Common myeloid progenitor, CD34-positive (primary cell): ENCODE measurements around the gene SHISAL1.

Source experiments
- CTCF ChIA-PET: fragments of 350-600 bp; sonication (Branson Sonifier 250); formaldehyde crosslinking; loops from one replicate; lab custom pipeline; 2021; ENCODE audit warnings: antibody characterized with exemption; lab: Charles Lee
- POLR2A ChIA-PET: fragments of 350-600 bp; sonication (Branson Sonifier 250); formaldehyde crosslinking; loops from one replicate; lab custom pipeline; 2021; ENCODE audit warnings: antibody characterized with exemption; lab: Charles Lee
- DNase-seq, 3 donors: peaks; one replicate each; pipeline versions ENCODE4 v3.0.0 to v3.0.0-alpha.2; 2013
- H3K27ac ChIP-seq, 2 experiments: 1 replicate in 1 of 2; 2 replicates in 1 of 2; pipeline ENCODE4 v1.7.0; 2013; ENCODE audit warnings: inconsistent platforms in 2 of 2, low read length in 2 of 2, mild to moderate bottlenecking in 2 of 2, low read depth in 1 of 2, moderate library complexity in 1 of 2; ENCODE audit not compliant: severe bottlenecking in 2 of 2, insufficient read depth in 1 of 2, poor library complexity in 1 of 2
- H3K27me3 ChIP-seq, 5 experiments: replicated peaks in 2 of 5; 1 replicate in 3 of 5; 2 replicates in 2 of 5; pipeline versions ENCODE4 v1.6.1 to v1.7.0; 2013; ENCODE audit warnings: low read length in 4 of 5, mild to moderate bottlenecking in 2 of 5, moderate library complexity in 2 of 5, inconsistent platforms in 1 of 5; ENCODE audit not compliant: insufficient read depth in 5 of 5, control insufficient read depth in 4 of 5
- H3K36me3 ChIP-seq, 4 experiments: 1 replicate in 2 of 4; 2 replicates in 2 of 4; pipeline versions ENCODE4 v1.6.1 to v1.7.0; 2013; ENCODE audit warnings: low read length in 3 of 4, control low read depth in 1 of 4, mild to moderate bottlenecking in 1 of 4; ENCODE audit not compliant: control insufficient read depth in 4 of 4, insufficient read depth in 4 of 4
- H3K4me1 ChIP-seq, 4 experiments: 1 replicate in 3 of 4; 2 replicates in 1 of 4; pipeline versions ENCODE4 v1.6.1 to v1.7.1; 2013; ENCODE audit warnings: low read length in 3 of 4, mild to moderate bottlenecking in 3 of 4, control low read depth in 1 of 4, inconsistent platforms in 1 of 4, moderate library complexity in 1 of 4; ENCODE audit not compliant: control insufficient read depth in 4 of 4, insufficient read depth in 4 of 4; ENCODE audit errors: control extremely low read depth in 1 of 4
- H3K4me3 ChIP-seq, 7 experiments: 1 replicate in 4 of 7; 2 replicates in 3 of 7; pipeline versions ENCODE4 v1.5.1 to v1.7.0; 2013; ENCODE audit warnings: mild to moderate bottlenecking in 7 of 7, low read length in 6 of 7, moderate library complexity in 6 of 7, inconsistent platforms in 2 of 7, low read depth in 2 of 7, control low read depth in 1 of 7; ENCODE audit not compliant: insufficient read depth in 4 of 7, control insufficient read depth in 1 of 7; ENCODE audit errors: extremely low read depth in 1 of 7
- H3K9me3 ChIP-seq, 5 experiments: 1 replicate in 4 of 5; 2 replicates in 1 of 5; pipeline versions ENCODE4 v1.6.1 to v1.7.1; 2013; ENCODE audit warnings: low read length in 4 of 5, mild to moderate bottlenecking in 2 of 5, inconsistent platforms in 1 of 5, low read depth in 1 of 5, moderate library complexity in 1 of 5; ENCODE audit not compliant: control insufficient read depth in 4 of 5, insufficient read depth in 2 of 5; ENCODE audit errors: control extremely low read depth in 1 of 5
- WGBS: methylation state at CpG from one replicate; pipeline ENCODE4 v1.1.5; 2013; ENCODE audit not compliant: insufficient coverage; 5-methylcytosine and 5-hydroxymethylcytosine counted together

The SHISAL1 gene

DNA sequence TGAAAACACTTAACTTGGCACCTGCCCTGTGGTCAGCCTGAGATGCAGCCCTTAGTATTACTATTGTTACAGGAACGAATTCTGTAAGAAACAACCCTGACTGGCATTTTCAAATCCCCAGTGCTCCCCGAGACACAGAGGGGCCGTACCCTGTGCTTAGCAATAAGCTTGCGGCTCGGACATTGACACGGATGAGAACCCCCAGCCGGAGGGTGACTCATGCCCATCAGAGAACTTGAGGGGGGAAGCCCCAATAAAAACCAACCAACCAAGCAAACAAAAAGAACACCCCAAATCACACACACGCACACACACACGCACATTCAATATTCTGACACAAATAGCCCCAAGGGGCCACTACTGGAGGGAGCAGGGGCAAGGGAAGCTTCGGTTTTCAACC, 63.8 kb downstream of the SHISAL1 start:
- H3K27ac ChIP-seq, result no peak overlapping the region
- peaks cover 0 to 15% (median 8%) of the 10 kb centered on the region in 5 experiments for H3K9me3 ChIP-seq
- DNase-seq, result no peak
- H3K36me3 ChIP-seq, result no peaks in the 10 kb centered on the region
- ChIA-PET POLR2A (no interaction called here), CTCF (no interaction called here)
- no peak overlapping the region for H3K4me3 ChIP-seq
- no peaks in the 10 kb centered on the region for H3K4me1 ChIP-seq
- H3K27me3 ChIP-seq, result peaks cover 0 to 2% (median 0%) of the 10 kb centered on the region in 5 experiments
- WGBS, result 94% methylated on average over 9 of the region's 10 CpGs

- Histone ChIP-seq H3K4me1 (no peaks in the 10 kb centered on the region), H3K4me3 (no peak overlapping the region), H3K27ac (no peak overlapping the region), H3K9me3 (peaks cover 0 to 15% (median 8%) of the 10 kb centered on the region in 5 experiments), H3K36me3 (no peaks in the 10 kb centered on the region), H3K27me3 (peaks cover 0 to 2% (median 0%) of the 10 kb centered on the region in 5 experiments)
- ChIA-PET POLR2A (no interaction called here), CTCF (no interaction called here)
- WGBS, result 91% methylated on average over 20 of the region's 25 CpGs
- DNase-seq, result no peak
Measured at GRCh38 chr22:44247923-44248892, 64.5 kb downstream of the SHISAL1 start.

DNA sequence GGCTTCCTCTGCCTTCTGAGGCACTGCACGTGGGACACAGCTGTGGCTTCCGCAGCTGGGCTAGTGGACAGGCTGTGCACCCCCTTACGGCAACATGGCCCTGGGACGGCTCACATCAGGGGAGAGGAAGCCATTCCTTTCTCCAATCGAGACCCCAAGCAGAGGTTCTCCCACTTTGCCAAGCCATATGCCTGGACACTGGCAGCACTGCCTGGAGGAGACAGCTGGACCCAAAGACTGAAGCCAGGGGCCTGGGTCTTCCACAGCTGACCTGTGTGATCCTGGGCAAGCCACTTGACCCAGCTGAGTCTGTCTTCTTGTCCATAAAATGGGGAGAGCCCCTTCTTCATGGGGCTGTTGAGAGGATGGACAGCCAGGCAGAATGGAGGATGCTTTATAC, 65.4 kb downstream of the SHISAL1 start:
- CTCF ChIA-PET, result no interaction called here
- WGBS, result 92% methylated on average over 5 of the region's 5 CpGs
- no peaks in the 10 kb centered on the region for H3K4me1 ChIP-seq
- no peak for DNase-seq
- POLR2A ChIA-PET, result no interaction called here
- H3K27ac ChIP-seq, result no peak overlapping the region
- H3K36me3 ChIP-seq, result no peaks in the 10 kb centered on the region
- H3K27me3 ChIP-seq, result peaks cover 0 to 3% (median 0%) of the 10 kb centered on the region in 5 experiments
- peaks cover 0 to 15% (median 8%) of the 10 kb centered on the region in 5 experiments for H3K9me3 ChIP-seq
- no peak overlapping the region for H3K4me3 ChIP-seq

- CTCF ChIA-PET, result no interaction called here
- DNase-seq, result no peak
- Histone ChIP-seq H3K36me3 (no peaks in the 10 kb centered on the region), H3K27ac (no peak overlapping the region), H3K4me3 (no peak overlapping the region), H3K4me1 (no peaks in the 10 kb centered on the region), H3K27me3 (peaks cover 0 to 3% (median 0%) of the 10 kb centered on the region in 5 experiments), H3K9me3 (peaks cover 0 to 15% (median 8%) of the 10 kb centered on the region in 5 experiments)
- WGBS, result 92% methylated on average over 6 of the region's 8 CpGs
- POLR2A ChIA-PET, result no interaction called here
Measured at GRCh38 chr22:44246615-44247326, 66.0 kb downstream of the SHISAL1 start.

GRCh38 chr22:44245867-44246266, 66.9 kb downstream of the SHISAL1 start:
- Histone ChIP-seq H3K36me3 (no peaks in the 10 kb centered on the region), H3K27me3 (peaks cover 0 to 3% (median under 1%) of the 10 kb centered on the region in 5 experiments), H3K4me3 (no peak overlapping the region), H3K4me1 (no peaks in the 10 kb centered on the region), H3K9me3 (peaks cover 0 to 15% (median 8%) of the 10 kb centered on the region in 5 experiments), H3K27ac (no peak overlapping the region)
- 95% methylated on average over 5 of the region's 8 CpGs for WGBS
- ChIA-PET POLR2A (no interaction called here), CTCF (no interaction called here)
- no peak for DNase-seq

GRCh38 chr22:44245438-44245837, 67.3 kb downstream of the SHISAL1 start:
- Histone ChIP-seq H3K36me3 (no peaks in the 10 kb centered on the region), H3K9me3 (peaks cover 0 to 11% (median 5%) of the 10 kb centered on the region in 5 experiments), H3K27ac (no peak overlapping the region), H3K4me3 (no peak overlapping the region), H3K27me3 (peaks cover 0 to 3% (median under 1%) of the 10 kb centered on the region in 5 experiments), H3K4me1 (no peaks in the 10 kb centered on the region)
- 97% methylated on average over 6 of the region's 7 CpGs for WGBS
- CTCF ChIA-PET, result no interaction called here
- POLR2A ChIA-PET, result no interaction called here
- no peak for DNase-seq
